Measurements from ENCODE around the gene BSND.

The BSND gene

DNA sequence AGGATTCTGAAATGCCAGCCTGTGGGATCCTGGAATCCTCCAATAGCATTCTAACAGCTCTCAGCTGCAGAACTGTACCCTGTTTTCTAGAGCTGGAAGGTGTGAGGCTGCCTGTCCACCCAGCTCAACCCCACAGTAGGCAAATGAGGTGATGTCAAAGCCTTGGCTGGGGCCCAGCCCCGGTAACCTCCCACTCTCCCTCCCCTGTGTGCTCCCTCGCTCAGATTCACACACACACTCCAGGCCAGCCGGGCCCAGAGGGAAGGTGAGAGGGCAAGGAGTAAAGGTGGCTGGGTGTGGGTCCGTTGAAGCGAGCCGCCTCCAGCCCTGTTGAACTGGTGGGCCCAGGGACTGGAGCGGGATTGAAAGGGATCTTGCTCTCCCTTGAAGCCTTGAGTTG, at the start of gene BSND:
TSS of gene BSND (plus strand) at position 257 of the 400 bp plus-strand sequence. CDS start 254 bp downstream, outside the sequence.
- Histone ChIP-seq H3K36me3 (ENCODE audit: control insufficient read depth, insufficient read depth, low read length, severe bottlenecking) (no peaks in the 10 kb centered on the region), H3K4me3 (ENCODE audit: low read length) (no peak within 1 kb of the TSS), H3K9me3 (ENCODE audit: control insufficient read depth, low read length) (no peaks in the 10 kb centered on the region), H3K4me1 (ENCODE audit: control insufficient read depth, insufficient read depth, low read length) (no peaks in the 10 kb centered on the region), H3K27me3 (replicated peaks; ENCODE audit: control insufficient read depth, insufficient read depth, low read length) (peaks cover 26% of the 10 kb centered on the region), H3K9ac (ENCODE audit: low read length) (no peak within 1 kb of the TSS)
- DNase-seq (ENCODE audit: low read depth), result no peak

DNA sequence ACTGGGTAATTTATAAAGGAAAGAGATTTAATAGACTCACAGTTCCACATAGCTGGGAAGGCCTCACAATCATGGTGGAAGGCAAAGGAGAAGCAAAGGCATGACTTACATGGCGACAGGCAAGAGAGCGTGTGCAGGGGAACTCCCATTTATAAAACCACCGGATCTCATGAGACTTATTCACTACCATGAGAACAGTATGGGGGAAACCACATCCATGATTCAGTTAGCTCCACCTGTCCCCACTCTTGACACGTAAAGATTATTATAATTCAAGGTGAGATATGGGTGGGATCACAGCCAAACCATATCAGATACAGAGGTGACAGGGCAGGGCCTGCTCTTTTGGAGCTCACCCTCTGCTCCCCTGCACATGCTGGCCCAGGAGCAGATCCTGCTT, 49.7 kb upstream of the BSND start:
- Histone ChIP-seq H3K4me3 (ENCODE audit: low read length) (no peak overlapping the region), H3K9ac (ENCODE audit: low read length) (no peak overlapping the region), H3K9me3 (ENCODE audit: control insufficient read depth, low read length) (no peaks in the 10 kb centered on the region), H3K36me3 (ENCODE audit: control insufficient read depth, insufficient read depth, low read length, severe bottlenecking) (no peaks in the 10 kb centered on the region), H3K4me1 (ENCODE audit: control insufficient read depth, insufficient read depth, low read length) (peaks cover 25% of the 10 kb centered on the region), H3K27me3 (replicated peaks; ENCODE audit: control insufficient read depth, insufficient read depth, low read length) (no peaks in the 10 kb centered on the region)
- DNase-seq (ENCODE audit: low read depth), result no peak

DNA sequence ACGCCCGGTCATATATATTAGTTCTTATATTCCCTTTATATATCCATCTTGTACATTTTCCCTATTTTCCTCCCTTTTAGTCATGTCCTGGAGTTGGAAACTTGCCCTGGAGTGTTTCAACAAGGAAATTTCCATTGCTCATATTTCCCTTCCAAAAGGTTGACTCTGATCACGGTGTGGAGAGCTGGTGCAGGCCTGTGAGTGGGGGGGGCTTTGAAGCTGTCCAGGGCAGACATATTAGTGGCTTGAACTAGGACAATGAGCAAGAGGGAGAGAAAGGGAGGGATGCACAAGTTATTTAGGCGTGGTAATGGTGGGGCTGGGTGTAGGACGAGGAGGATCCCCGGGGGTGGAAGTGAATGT, 48.7 kb upstream of the BSND start:
- peaks cover 25% of the 10 kb centered on the region for H3K4me1 ChIP-seq (ENCODE audit: control insufficient read depth, insufficient read depth, low read length)
- DNase-seq (ENCODE audit: low read depth), result peak; percentile 53
- peak overlapping the region; percentile 81 for H3K9ac ChIP-seq (ENCODE audit: low read length)

DNA sequence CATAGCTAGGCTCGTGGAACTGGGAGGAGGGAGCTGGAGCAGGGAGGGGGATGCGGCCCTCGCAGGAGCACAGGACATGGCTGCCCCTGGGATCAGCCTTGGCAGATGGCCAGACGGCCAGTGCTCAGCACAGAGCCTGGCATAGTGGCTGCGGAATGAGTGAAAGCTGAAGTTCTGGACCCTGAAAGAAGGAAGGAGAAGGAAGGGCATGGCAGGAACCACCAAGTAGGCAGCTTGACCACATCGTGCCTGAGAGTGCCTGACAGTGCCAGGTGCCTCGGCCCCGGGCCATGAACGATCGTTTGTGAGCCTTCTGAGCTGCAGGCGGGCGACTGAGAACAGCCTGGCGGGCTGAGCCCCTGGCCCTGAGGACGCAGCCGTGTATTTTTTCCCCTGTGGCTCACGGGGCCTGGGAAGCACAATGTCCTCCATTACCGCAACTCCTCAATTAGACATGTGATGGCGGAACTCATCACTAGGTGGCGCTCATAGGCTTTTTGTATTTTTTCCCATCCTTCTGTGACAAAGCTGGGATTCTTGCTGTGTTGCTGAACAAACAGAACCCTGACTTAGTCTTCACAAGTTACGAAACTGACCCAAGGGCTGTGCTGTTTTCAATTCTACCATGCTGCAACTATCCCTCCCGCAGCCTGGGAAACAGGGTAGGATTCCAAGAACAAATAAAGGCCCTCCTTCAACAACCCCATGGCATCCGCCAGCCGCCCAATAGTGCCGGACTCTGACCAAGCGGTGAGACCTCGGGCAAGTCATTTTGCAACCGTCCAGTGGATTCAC, 48.2 kb upstream of the BSND start:
- Histone ChIP-seq H3K36me3 (ENCODE audit: control insufficient read depth, insufficient read depth, low read length, severe bottlenecking) (no peaks in the 10 kb centered on the region), H3K27me3 (replicated peaks; ENCODE audit: control insufficient read depth, insufficient read depth, low read length) (no peaks in the 10 kb centered on the region), H3K4me3 (ENCODE audit: low read length) (peak overlapping the region; percentile 59), H3K4me1 (ENCODE audit: control insufficient read depth, insufficient read depth, low read length) (peaks cover 29% of the 10 kb centered on the region), H3K9me3 (ENCODE audit: control insufficient read depth, low read length) (peaks cover 5% of the 10 kb centered on the region), H3K9ac (ENCODE audit: low read length) (peak overlapping the region; percentile 81)
- peak; percentile 95 for DNase-seq (ENCODE audit: low read depth)

More for the DNA sequence above, 48.7 kb upstream of the BSND start:
- H3K27me3 ChIP-seq (replicated peaks; ENCODE audit: control insufficient read depth, insufficient read depth, low read length), result no peaks in the 10 kb centered on the region
- H3K36me3 ChIP-seq (ENCODE audit: control insufficient read depth, insufficient read depth, low read length, severe bottlenecking), result no peaks in the 10 kb centered on the region
- H3K9me3 ChIP-seq (ENCODE audit: control insufficient read depth, low read length), result peaks cover 5% of the 10 kb centered on the region
- peak overlapping the region; percentile 59 for H3K4me3 ChIP-seq (ENCODE audit: low read length)

DNA sequence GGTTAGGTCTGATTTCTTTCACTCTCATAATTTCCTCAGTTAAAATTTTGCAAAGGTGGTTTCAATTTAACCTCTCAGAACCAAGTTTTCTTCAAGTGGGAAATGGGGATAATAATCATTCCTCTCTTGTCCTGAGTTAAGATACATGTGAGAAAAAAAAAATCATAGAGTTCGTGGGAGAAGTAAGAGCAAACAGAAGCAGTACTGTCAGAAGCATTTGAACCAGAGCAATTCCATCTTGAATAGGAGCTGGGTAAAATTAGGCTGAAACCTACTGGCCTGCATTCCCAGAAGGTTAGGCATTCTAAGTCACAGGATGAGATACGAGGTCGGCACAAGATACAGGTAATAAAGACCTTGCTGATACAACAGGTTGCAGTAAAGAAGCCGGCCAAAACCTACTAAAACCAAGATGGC, 46.9 kb upstream of the BSND start:
- no peak overlapping the region for H3K4me3 ChIP-seq (ENCODE audit: low read length)
- H3K4me1 ChIP-seq (ENCODE audit: control insufficient read depth, insufficient read depth, low read length), result peaks cover 37% of the 10 kb centered on the region
- no peaks in the 10 kb centered on the region for H3K27me3 ChIP-seq (replicated peaks; ENCODE audit: control insufficient read depth, insufficient read depth, low read length)
- DNase-seq (ENCODE audit: low read depth), result no peak
- no peak overlapping the region for H3K9ac ChIP-seq (ENCODE audit: low read length)
- no peaks in the 10 kb centered on the region for H3K36me3 ChIP-seq (ENCODE audit: control insufficient read depth, insufficient read depth, low read length, severe bottlenecking)
- H3K9me3 ChIP-seq (ENCODE audit: control insufficient read depth, low read length), result peaks cover 8% of the 10 kb centered on the region

DNA sequence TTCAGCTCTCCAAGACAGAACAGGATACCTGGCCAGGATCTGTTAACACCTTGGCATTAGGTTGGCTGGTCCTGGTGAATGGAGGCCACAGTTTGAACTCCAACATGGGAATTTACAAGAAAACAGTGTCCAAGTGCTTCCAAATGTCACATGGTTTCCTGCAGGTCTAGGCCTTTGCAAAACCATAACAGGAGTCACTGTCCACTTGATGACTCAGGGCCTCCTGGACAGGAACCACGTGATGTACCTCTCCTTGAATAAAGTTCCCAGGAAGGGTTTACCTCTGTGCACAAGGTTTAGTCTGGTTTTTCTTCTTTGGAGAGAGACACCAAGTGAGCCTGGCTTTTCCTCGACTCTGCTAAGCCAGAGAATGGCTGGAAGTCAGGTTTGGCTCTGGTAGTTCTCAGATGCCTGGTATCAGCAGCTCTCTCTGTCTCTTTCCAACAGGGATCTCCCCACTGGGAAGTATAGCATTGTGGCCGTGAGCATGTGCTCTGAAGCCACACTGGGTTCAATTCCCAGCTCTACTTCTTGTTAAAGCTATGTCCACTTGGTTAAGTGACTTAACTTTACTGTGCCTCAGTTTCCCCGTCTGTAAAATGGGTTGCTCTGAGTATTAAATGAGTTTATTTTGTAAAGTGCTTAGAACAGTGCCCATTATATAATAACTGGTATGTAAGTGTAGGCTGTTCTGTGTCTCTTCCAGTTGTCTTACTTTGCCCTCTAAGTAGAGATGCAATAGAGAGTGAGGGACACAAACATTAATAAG, 45.6 kb upstream of the BSND start:
- no peak for DNase-seq (ENCODE audit: low read depth)
- no peaks in the 10 kb centered on the region for H3K36me3 ChIP-seq (ENCODE audit: control insufficient read depth, insufficient read depth, low read length, severe bottlenecking)
- peaks cover 37% of the 10 kb centered on the region for H3K4me1 ChIP-seq (ENCODE audit: control insufficient read depth, insufficient read depth, low read length)
- H3K9ac ChIP-seq (ENCODE audit: low read length), result no peak overlapping the region
- no peaks in the 10 kb centered on the region for H3K27me3 ChIP-seq (replicated peaks; ENCODE audit: control insufficient read depth, insufficient read depth, low read length)
- peaks cover 18% of the 10 kb centered on the region for H3K9me3 ChIP-seq (ENCODE audit: control insufficient read depth, low read length)
- H3K4me3 ChIP-seq (ENCODE audit: low read length), result no peak overlapping the region

DNA sequence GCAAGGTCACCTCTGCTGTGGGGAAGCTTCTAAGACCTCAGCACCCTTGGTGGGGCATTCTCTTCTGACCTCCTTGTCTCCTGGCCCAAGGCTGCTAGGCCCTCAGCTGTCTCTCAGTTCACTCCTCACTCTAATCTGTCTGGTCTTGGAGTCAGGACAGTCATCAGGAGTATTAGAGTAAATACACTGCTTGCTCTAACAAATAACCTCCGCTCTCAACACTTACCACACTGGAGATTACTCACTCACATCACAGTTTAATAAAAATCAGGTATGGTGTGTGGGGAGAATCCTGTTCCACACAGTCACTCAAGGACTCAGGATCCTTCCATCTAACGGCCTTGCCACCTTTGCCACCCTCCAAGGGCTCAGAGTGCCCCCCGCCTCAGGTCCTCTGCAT, 44.9 kb upstream of the BSND start:
- Histone ChIP-seq H3K36me3 (ENCODE audit: control insufficient read depth, insufficient read depth, low read length, severe bottlenecking) (no peaks in the 10 kb centered on the region), H3K9me3 (ENCODE audit: control insufficient read depth, low read length) (peaks cover 21% of the 10 kb centered on the region), H3K9ac (ENCODE audit: low read length) (no peak overlapping the region), H3K4me3 (ENCODE audit: low read length) (no peak overlapping the region), H3K27me3 (replicated peaks; ENCODE audit: control insufficient read depth, insufficient read depth, low read length) (no peaks in the 10 kb centered on the region), H3K4me1 (ENCODE audit: control insufficient read depth, insufficient read depth, low read length) (peaks cover 37% of the 10 kb centered on the region)
- DNase-seq (ENCODE audit: low read depth), result no peak

DNA sequence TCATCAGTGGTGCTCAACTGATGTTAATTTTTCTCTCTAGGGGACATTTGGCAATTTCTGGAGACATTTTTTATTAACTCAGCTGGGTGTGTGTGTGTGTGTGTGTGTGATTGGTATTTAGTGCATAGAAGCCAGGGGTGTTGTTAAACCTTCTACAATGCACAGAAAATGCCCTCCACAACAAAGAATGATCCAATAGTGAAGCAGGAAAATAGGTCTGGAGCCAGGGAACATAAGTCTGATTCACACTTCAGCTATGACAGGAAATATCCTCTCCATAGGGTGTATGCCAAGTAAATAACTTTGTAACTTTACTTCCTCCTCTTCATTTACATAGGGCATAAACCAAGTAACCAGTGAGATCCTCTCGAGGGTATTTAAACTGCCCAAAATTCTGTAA, 43.4 kb upstream of the BSND start:
- Histone ChIP-seq H3K9me3 (ENCODE audit: control insufficient read depth, low read length) (peaks cover 25% of the 10 kb centered on the region), H3K9ac (ENCODE audit: low read length) (peak overlapping the region; percentile 71), H3K27me3 (replicated peaks; ENCODE audit: control insufficient read depth, insufficient read depth, low read length) (no peaks in the 10 kb centered on the region), H3K36me3 (ENCODE audit: control insufficient read depth, insufficient read depth, low read length, severe bottlenecking) (no peaks in the 10 kb centered on the region), H3K4me1 (ENCODE audit: control insufficient read depth, insufficient read depth, low read length) (peaks cover 30% of the 10 kb centered on the region), H3K4me3 (ENCODE audit: low read length) (no peak overlapping the region)
- DNase-seq (ENCODE audit: low read depth), result peak; percentile 20

DNA sequence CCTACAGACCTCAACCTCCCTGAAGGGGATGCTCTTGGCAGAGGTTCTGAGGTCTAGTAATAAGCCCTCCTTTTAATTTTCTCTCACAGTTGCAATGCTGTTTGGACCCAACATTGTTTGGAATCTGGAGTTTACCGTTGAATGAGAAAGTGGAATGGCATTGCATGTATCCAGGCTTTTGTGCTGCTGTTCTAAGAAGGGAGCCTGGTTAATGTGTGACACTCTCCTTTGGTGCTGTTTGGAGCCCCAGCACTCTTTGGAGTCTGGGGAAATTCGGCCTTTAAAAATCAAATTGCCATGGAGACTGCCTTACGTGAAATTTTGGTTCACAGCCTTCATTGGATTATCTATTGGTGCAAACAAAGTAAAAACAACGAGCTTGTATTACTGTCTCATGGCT, 42.0 kb upstream of the BSND start:
- no peaks in the 10 kb centered on the region for H3K36me3 ChIP-seq (ENCODE audit: control insufficient read depth, insufficient read depth, low read length, severe bottlenecking)
- peaks cover 23% of the 10 kb centered on the region for H3K4me1 ChIP-seq (ENCODE audit: control insufficient read depth, insufficient read depth, low read length)
- no peak overlapping the region for H3K9ac ChIP-seq (ENCODE audit: low read length)

DNA sequence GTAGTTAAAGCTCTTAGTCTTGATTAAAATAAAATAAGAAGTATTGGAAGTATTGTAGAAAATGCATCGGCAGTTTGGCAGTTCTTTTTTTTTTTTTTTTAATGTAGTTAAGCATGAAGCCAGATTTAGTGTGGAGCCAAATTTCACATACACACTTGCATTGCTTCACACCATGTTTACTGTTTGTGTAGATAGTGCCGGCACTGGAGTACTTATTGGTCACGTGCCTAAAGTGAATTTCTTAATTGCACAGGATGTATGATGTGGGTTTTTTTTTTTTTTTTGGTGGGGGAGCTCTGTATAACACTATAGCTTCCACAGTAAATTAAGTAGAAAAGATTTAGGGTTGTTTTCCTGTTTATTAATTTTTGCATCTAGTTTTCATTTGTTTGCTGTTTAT, 39.5 kb upstream of the BSND start:
- Histone ChIP-seq H3K4me1 (ENCODE audit: control insufficient read depth, insufficient read depth, low read length) (peaks cover 15% of the 10 kb centered on the region), H3K27me3 (replicated peaks; ENCODE audit: control insufficient read depth, insufficient read depth, low read length) (no peaks in the 10 kb centered on the region), H3K9me3 (ENCODE audit: control insufficient read depth, low read length) (peaks cover 25% of the 10 kb centered on the region), H3K36me3 (ENCODE audit: control insufficient read depth, insufficient read depth, low read length, severe bottlenecking) (no peaks in the 10 kb centered on the region), H3K4me3 (ENCODE audit: low read length) (no peak overlapping the region), H3K9ac (ENCODE audit: low read length) (no peak overlapping the region)
- no peak for DNase-seq (ENCODE audit: low read depth)

More for the DNA sequence above, 42.0 kb upstream of the BSND start:
- H3K27me3 ChIP-seq (replicated peaks; ENCODE audit: control insufficient read depth, insufficient read depth, low read length), result no peaks in the 10 kb centered on the region
- H3K4me3 ChIP-seq (ENCODE audit: low read length), result no peak overlapping the region
- no peak for DNase-seq (ENCODE audit: low read depth)
- H3K9me3 ChIP-seq (ENCODE audit: control insufficient read depth, low read length), result peaks cover 25% of the 10 kb centered on the region

DNA sequence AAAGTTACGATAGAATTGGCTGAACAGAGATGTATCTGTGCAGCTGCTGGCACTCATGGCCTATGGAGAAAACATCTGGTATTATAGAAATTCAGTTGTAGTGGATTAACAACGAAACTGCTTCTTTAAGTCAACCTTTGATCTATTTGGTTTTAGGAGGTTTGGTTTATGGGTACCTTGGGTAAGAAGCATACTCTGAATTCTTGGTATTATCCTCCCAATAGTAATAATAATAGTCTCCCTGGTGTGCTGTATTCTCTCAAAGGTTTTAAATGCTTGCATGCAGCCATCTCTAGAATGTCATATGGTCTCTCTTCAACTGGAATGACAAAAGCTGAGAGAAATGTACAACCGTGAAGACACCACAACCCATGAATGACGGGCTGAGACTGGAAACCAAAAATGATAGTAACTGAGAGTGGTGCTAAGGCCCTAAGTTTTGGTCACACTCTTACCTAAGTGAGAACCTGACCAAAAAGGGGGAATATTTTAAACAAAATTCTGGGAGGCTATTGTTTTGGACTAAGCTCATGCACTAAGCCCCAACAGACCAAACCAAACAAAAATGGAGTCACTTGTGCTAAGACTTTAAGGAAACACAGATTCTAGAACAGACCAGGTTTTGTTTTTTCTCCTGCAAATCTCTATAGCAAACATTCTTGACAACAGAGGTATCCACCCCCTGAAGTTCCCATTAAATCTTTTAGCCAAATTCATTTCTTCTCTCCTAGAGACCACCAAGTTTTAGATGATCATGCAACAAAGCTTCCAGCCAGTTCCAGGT, 35.9 kb upstream of the BSND start:
- no peak overlapping the region for H3K4me3 ChIP-seq (ENCODE audit: low read length)
- no peaks in the 10 kb centered on the region for H3K27me3 ChIP-seq (replicated peaks; ENCODE audit: control insufficient read depth, insufficient read depth, low read length)
- H3K36me3 ChIP-seq (ENCODE audit: control insufficient read depth, insufficient read depth, low read length, severe bottlenecking), result no peaks in the 10 kb centered on the region
- peaks cover 8% of the 10 kb centered on the region for H3K4me1 ChIP-seq (ENCODE audit: control insufficient read depth, insufficient read depth, low read length)
- H3K9ac ChIP-seq (ENCODE audit: low read length), result no peak overlapping the region
- peaks cover 10% of the 10 kb centered on the region for H3K9me3 ChIP-seq (ENCODE audit: control insufficient read depth, low read length)
- DNase-seq (ENCODE audit: low read depth), result no peak
